HepG2 (cell line): ENCODE results near the gene TBC1D22A. TPM values are rescaled to one million over a fixed set of nuclear protein-coding genes. Genes with fewer than 3 reads are reported as not detected.
A peak's percentile ranks its signal among the peaks of the same experiment; 100 is the strongest.

Experiments used
- ARHGAP35 ChIP-seq: sonication (generic); formaldehyde crosslinking; IDR thresholded peaks from 2 replicates; pipeline ENCODE4 v1.9.0; 2022; ENCODE audit warnings: mild to moderate bottlenecking, inconsistent platforms, moderate library complexity, missing genetic modification reagents, borderline replicate concordance
- ATM ChIP-seq: fragments of 450-650 bp; IDR thresholded peaks from 2 replicates; pipeline ENCODE4 v1.7.1; 2017; ENCODE audit warnings: mild to moderate bottlenecking, borderline replicate concordance
- BCL6 ChIP-seq: IDR thresholded peaks from 2 replicates; pipeline ENCODE4 v1.6.1; 2016; ENCODE audit warnings: missing genetic modification reagents, missing compliant biosample characterization
- CREBL2 ChIP-seq: sonication (generic); formaldehyde crosslinking; IDR thresholded peaks from 2 replicates; pipeline ENCODE4 v1.8.1; 2023; ENCODE audit warnings: missing genetic modification reagents, mild to moderate bottlenecking, borderline replicate concordance
- DMAP1 ChIP-seq: IDR thresholded peaks from 2 replicates; pipeline ENCODE4 v1.6.1; 2016
- DR1 ChIP-seq: sonication (generic); formaldehyde crosslinking; IDR thresholded peaks from 2 replicates; pipeline ENCODE4 v1.8.0; 2021; ENCODE audit warnings: mild to moderate bottlenecking, missing genetic modification reagents, inconsistent platforms
- FOXP4 ChIP-seq: sonication (generic); formaldehyde crosslinking; IDR thresholded peaks from 2 replicates; pipeline ENCODE4 v1.4.0; 2020; ENCODE audit warnings: missing genetic modification reagents
- HNRNPLL ChIP-seq: fragments of 200-400 bp; formaldehyde crosslinking; IDR thresholded peaks from 2 replicates; pipeline ENCODE4 v1.6.1; 2017; ENCODE audit warnings: mild to moderate bottlenecking, low read depth, low read length; ENCODE audit not compliant: poor library complexity, severe bottlenecking
- PBX2 ChIP-seq: IDR thresholded peaks from 2 replicates; pipeline ENCODE4 v1.6.1; 2016; ENCODE audit warnings: control low read depth
- RARG ChIP-seq: sonication (generic); formaldehyde crosslinking; IDR thresholded peaks from 2 replicates; pipeline ENCODE4 v1.4.0; 2020; ENCODE audit warnings: low read depth, mild to moderate bottlenecking, missing genetic modification reagents
- REL ChIP-seq: sonication (generic); formaldehyde crosslinking; conservative IDR thresholded peaks from 2 replicates; pipeline ENCODE4 v1.8.0; 2022; ENCODE audit warnings: mild to moderate bottlenecking, missing genetic modification reagents, moderate library complexity
- SMC3 ChIP-seq: IDR thresholded peaks from 2 replicates; pipeline ENCODE4 v1.6.1; 2011; ENCODE audit warnings: low read length, improper control_type of control experiment
- SOX5 ChIP-seq: IDR thresholded peaks from 2 replicates; pipeline ENCODE4 v1.6.1; 2016; ENCODE audit warnings: borderline replicate concordance
- SRY ChIP-seq: sonication (generic); formaldehyde crosslinking; IDR thresholded peaks from 2 replicates; pipeline ENCODE4 v1.8.0; 2022; ENCODE audit warnings: mild to moderate bottlenecking, missing genetic modification reagents
- STAG1 ChIP-seq: sonication (generic); formaldehyde crosslinking; IDR thresholded peaks from 2 replicates; pipeline ENCODE4 v1.4.0; 2020; ENCODE audit warnings: missing genetic modification reagents
- SUZ12 ChIP-seq: fragments of 150-350 bp; IDR thresholded peaks from 2 replicates; pipeline ENCODE4 v1.6.1; 2014; ENCODE audit warnings: low read depth, low read length
- TFE3 ChIP-seq: IDR thresholded peaks from 2 replicates; pipeline ENCODE4 v1.6.1; 2016
- ZNF138 ChIP-seq: sonication (generic); formaldehyde crosslinking; IDR thresholded peaks from 2 replicates; pipeline ENCODE4 v1.5.0; 2020; ENCODE audit warnings: mild to moderate bottlenecking, low read depth, missing genetic modification reagents
- ZNF335 ChIP-seq: sonication (generic); formaldehyde crosslinking; IDR thresholded peaks from 2 replicates; pipeline ENCODE4 v1.4.0; 2020; ENCODE audit warnings: missing genetic modification reagents
- ZNF383 ChIP-seq: sonication (generic); formaldehyde crosslinking; IDR thresholded peaks from 2 replicates; pipeline ENCODE4 v1.4.0; 2020; ENCODE audit warnings: missing genetic modification reagents, mild to moderate bottlenecking, borderline replicate concordance
- ZNF441 ChIP-seq: sonication (generic); formaldehyde crosslinking; IDR thresholded peaks from 2 replicates; pipeline ENCODE4 v1.7.0; 2021; ENCODE audit warnings: missing genetic modification reagents, borderline replicate concordance
- ZNF687 ChIP-seq: sonication (generic); formaldehyde crosslinking; IDR thresholded peaks from 2 replicates; pipeline ENCODE4 v1.5.1; 2020; ENCODE audit warnings: mild to moderate bottlenecking, missing genetic modification reagents, moderate library complexity
- polyA plus RNA-seq, 8 experiments: library from polyadenylated mRNA; depleted of rRNA in 3 of 8; stranded (reverse) in 7 of 8; unstranded in 1 of 8; fragments of >200 nt; fragmentation: Illumina TruSeq in 4 of 8; extraction: Trizol in 4 of 8; gene quantifications; 2 replicates each; pipeline versions ENCODE4 v1.2.1 to v1.2.3, GENCODE V29; 2011 to 2016; ENCODE audit warnings: low read depth in 4 of 8, missing spikeins in 1 of 8, mixed read lengths in 1 of 8; ENCODE audit not compliant: insufficient read depth in 1 of 8
- total RNA-seq, 5 experiments: library from RNA; depleted of rRNA; stranded (reverse); fragments of >200 nt; fragmentation: Illumina TruSeq; extraction: Trizol; gene quantifications; 2 replicates each; pipeline ENCODE4 v1.2.3, GENCODE V29; 2016; ENCODE audit warnings: low read depth in 1 of 5

Gene TBC1D22A
- total and polyA plus RNA-seq, 2 of the 13 experiments (the other 11 are each of a cell fraction or from before 2014, with no cell fraction given): 17.3 to 18.0 TPM

- TF ChIP-seq ZNF138 (CRISPR knock-in tag) (no peak), DR1 (CRISPR knock-in tag) (no peak), ZNF441 (CRISPR knock-in tag) (no peak), SRY (CRISPR knock-in tag) (no peak), RARG (CRISPR knock-in tag) (no peak), STAG1 (CRISPR knock-in tag) (no peak), DMAP1 (CRISPR knock-in tag) (no peak), SOX5 (peak; percentile 45; the same call in 1 of the 2 replicates), HNRNPLL (no peak), FOXP4 (CRISPR knock-in tag) (peak; percentile 27; the same call in 1 of the 2 replicates), ATM (no peak), ARHGAP35 (CRISPR knock-in tag) (no peak), TFE3 (CRISPR knock-in tag) (0 out of 2 replicates have a peak, but pooled peaks have one; percentile 33), SMC3 (0 out of 2 replicates have a peak, but pooled peaks have one; percentile 14), ZNF383 (CRISPR knock-in tag) (no peak), SUZ12 (no peak), CREBL2 (CRISPR knock-in tag) (no peak), BCL6 (CRISPR knock-in tag) (no peak), REL (CRISPR knock-in tag) (no peak), ZNF687 (peak; percentile 46), ZNF335 (CRISPR knock-in tag) (no peak), PBX2 (no peak)
Measured at GRCh38 chr22:46864314-46865051, 102.0 kb downstream of the TBC1D22A start (continued).
